PC-3 (cell line): ENCODE measurements around the gene AARSD1.

Experiments used
- EZH2 ChIP-seq: fragments of 300-600 bp; sonication (generic); IDR thresholded peaks from one replicate; pipeline ENCODE4 v1.6.1; 2017; ENCODE audit warnings: antibody characterized with exemption, mild to moderate bottlenecking, low read length; ENCODE audit not compliant: unreplicated experiment
- EZH2phosphoT487 ChIP-seq: fragments of 300-600 bp; sonication (generic); IDR thresholded peaks from 2 replicates; pipeline ENCODE4 v1.6.1; 2018; ENCODE audit warnings: mild to moderate bottlenecking, antibody characterized with exemption, low read length, borderline replicate concordance
- TF ChIP-seq, protein P1 (sequence below): fragments of 300-600 bp; sonication (generic); conservative IDR thresholded peaks from 2 replicates; pipeline ENCODE4 v1.5.1; 2017; ENCODE audit warnings: antibody characterized with exemption, low read depth, mild to moderate bottlenecking, low read length

- TF ChIP-seq, protein P1, sequence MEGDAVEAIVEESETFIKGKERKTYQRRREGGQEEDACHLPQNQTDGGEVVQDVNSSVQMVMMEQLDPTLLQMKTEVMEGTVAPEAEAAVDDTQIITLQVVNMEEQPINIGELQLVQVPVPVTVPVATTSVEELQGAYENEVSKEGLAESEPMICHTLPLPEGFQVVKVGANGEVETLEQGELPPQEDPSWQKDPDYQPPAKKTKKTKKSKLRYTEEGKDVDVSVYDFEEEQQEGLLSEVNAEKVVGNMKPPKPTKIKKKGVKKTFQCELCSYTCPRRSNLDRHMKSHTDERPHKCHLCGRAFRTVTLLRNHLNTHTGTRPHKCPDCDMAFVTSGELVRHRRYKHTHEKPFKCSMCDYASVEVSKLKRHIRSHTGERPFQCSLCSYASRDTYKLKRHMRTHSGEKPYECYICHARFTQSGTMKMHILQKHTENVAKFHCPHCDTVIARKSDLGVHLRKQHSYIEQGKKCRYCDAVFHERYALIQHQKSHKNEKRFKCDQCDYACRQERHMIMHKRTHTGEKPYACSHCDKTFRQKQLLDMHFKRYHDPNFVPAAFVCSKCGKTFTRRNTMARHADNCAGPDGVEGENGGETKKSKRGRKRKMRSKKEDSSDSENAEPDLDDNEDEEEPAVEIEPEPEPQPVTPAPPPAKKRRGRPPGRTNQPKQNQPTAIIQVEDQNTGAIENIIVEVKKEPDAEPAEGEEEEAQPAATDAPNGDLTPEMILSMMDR = no peak
- TF ChIP-seq EZH2 = no peak
- TF ChIP-seq EZH2phosphoT487 = no peak
Observed at GRCh38 chr17:42964161-42964932, at the start of gene AARSD1.
